SW480 (cell line): Measurements from ENCODE around the gene HMOX2.

Experiments used
- DNase-seq: peaks from one replicate; pipeline ENCODE4 v3.0.0-alpha.2; 2016; ENCODE audit warnings: low spot score

The HMOX2 gene

GRCh38 chr16:4475880-4476788 is at the start of gene HMOX2:
Gene HMOX2, plus strand, starts transcription at chr16:4476398. Its CDS starts 29,127 bp downstream, at chr16:4505525.
- peak; percentile 95 for DNase-seq

GRCh38 chr16:4426722-4427372 is 49.4 kb upstream of the HMOX2 start:
- no peak for DNase-seq

- no peak for DNase-seq
These were observed 47.7 kb upstream of the HMOX2 start for GRCh38 chr16:4428500-4428899.

GRCh38 chr16:4431023-4431422 is 45.2 kb upstream of the HMOX2 start:
- no peak for DNase-seq

- no peak for DNase-seq
These were observed 43.0 kb upstream of the HMOX2 start for GRCh38 chr16:4433228-4433627.

GRCh38 chr16:4433914-4434787 is 42.0 kb upstream of the HMOX2 start:
- DNase-seq, result no peak

- DNase-seq, result no peak
These were observed 40.7 kb upstream of the HMOX2 start for GRCh38 chr16:4435337-4436067.

GRCh38 chr16:4437366-4437765 is 38.8 kb upstream of the HMOX2 start:
- no peak for DNase-seq

GRCh38 chr16:4442371-4442770 is 33.8 kb upstream of the HMOX2 start:
- no peak for DNase-seq

GRCh38 chr16:4443271-4443670 is 32.9 kb upstream of the HMOX2 start:
- DNase-seq, result no peak

GRCh38 chr16:4443986-4444385 is 32.2 kb upstream of the HMOX2 start:
- DNase-seq, result no peak

GRCh38 chr16:4450430-4450829 is 25.8 kb upstream of the HMOX2 start:
- no peak for DNase-seq

- no peak for DNase-seq
These were observed 25.2 kb upstream of the HMOX2 start for GRCh38 chr16:4450931-4451519.

GRCh38 chr16:4452674-4453073 is 23.5 kb upstream of the HMOX2 start:
- no peak for DNase-seq

- no peak for DNase-seq
These were observed 21.6 kb upstream of the HMOX2 start for GRCh38 chr16:4454623-4455022.

GRCh38 chr16:4455081-4455480 is 21.1 kb upstream of the HMOX2 start:
- no peak for DNase-seq

- no peak for DNase-seq
These were observed 20.2 kb upstream of the HMOX2 start for GRCh38 chr16:4455951-4456350.

GRCh38 chr16:4460936-4461249 is 15.3 kb upstream of the HMOX2 start:
- DNase-seq, result no peak

- peak; percentile 8 for DNase-seq
These were observed 14.7 kb upstream of the HMOX2 start for GRCh38 chr16:4461250-4462085.

- no peak for DNase-seq
These were observed 12.6 kb upstream of the HMOX2 start for GRCh38 chr16:4463522-4464163.
